Measurements from ENCODE around the gene PWWP2B.

Gene PWWP2B

GRCh38 chr10:132397036-132397541, at the start of gene PWWP2B:
TSS of gene PWWP2B (plus strand) at chr10:132397200. CDS start at chr10:132397227, 27 bp downstream.
- DNase-seq (ENCODE audit: low read depth) = no peak
- H3K4me3 ChIP-seq (ENCODE audit: low read length) = peak within 1 kb of the TSS; percentile 62
- TF ChIP-seq CTCF (conservative IDR thresholded peaks at IDR 0.05; ENCODE audit: low read depth, low read length) = no peak

GRCh38 chr10:132347211-132347930, 49.6 kb upstream of the PWWP2B start:
- no peak for DNase-seq (ENCODE audit: low read depth)
- TF ChIP-seq CTCF (conservative IDR thresholded peaks at IDR 0.05; ENCODE audit: low read depth, low read length) = no peak

GRCh38 chr10:132347931-132348267, 49.1 kb upstream of the PWWP2B start:
- TF ChIP-seq CTCF (conservative IDR thresholded peaks at IDR 0.05; ENCODE audit: low read depth, low read length) = no peak
- H3K4me3 ChIP-seq (ENCODE audit: low read length) = no peak overlapping the region
- no peak for DNase-seq (ENCODE audit: low read depth)

More at GRCh38 chr10:132347211-132347930, 49.6 kb upstream of the PWWP2B start:
- no peak overlapping the region for H3K4me3 ChIP-seq (ENCODE audit: low read length)

GRCh38 chr10:132349766-132350165, 47.2 kb upstream of the PWWP2B start:
- DNase-seq (ENCODE audit: low read depth) = no peak
- TF ChIP-seq CTCF (conservative IDR thresholded peaks at IDR 0.05; ENCODE audit: low read depth, low read length) = no peak
- no peak overlapping the region for H3K4me3 ChIP-seq (ENCODE audit: low read length)

GRCh38 chr10:132350391-132350790, 46.6 kb upstream of the PWWP2B start:
- TF ChIP-seq CTCF (conservative IDR thresholded peaks at IDR 0.05; ENCODE audit: low read depth, low read length) = no peak
- DNase-seq (ENCODE audit: low read depth) = no peak
- no peak overlapping the region for H3K4me3 ChIP-seq (ENCODE audit: low read length)

GRCh38 chr10:132350946-132351345, 46.1 kb upstream of the PWWP2B start:
- TF ChIP-seq CTCF (conservative IDR thresholded peaks at IDR 0.05; ENCODE audit: low read depth, low read length) = no peak
- DNase-seq (ENCODE audit: low read depth) = no peak
- H3K4me3 ChIP-seq (ENCODE audit: low read length) = no peak overlapping the region

GRCh38 chr10:132351611-132352010, 45.4 kb upstream of the PWWP2B start:
- no peak overlapping the region for H3K4me3 ChIP-seq (ENCODE audit: low read length)
- no peak for TF ChIP-seq CTCF (conservative IDR thresholded peaks at IDR 0.05; ENCODE audit: low read depth, low read length)
- DNase-seq (ENCODE audit: low read depth) = no peak
